Activated T-cell treated with anti-CD3 and anti-CD28 coated beads for 1 hour (primary cell): ENCODE results near the gene PKM.

Source experiments
- DNase-seq: peaks from one replicate; pipeline ENCODE4 v3.0.0-alpha.2; 2020; ENCODE audit warnings: low read depth

The PKM gene

GRCh38 chr15:72155635-72156616 lies 75.1 kb downstream of the PKM start:
- peak; percentile 80 for DNase-seq

- no peak for DNase-seq
Measured at GRCh38 chr15:72155003-72155621, 75.9 kb downstream of the PKM start.

- no peak for DNase-seq
Measured at GRCh38 chr15:72154316-72154715, 76.7 kb downstream of the PKM start.

GRCh38 chr15:72153269-72154000 lies 77.6 kb downstream of the PKM start:
- no peak for DNase-seq
